ENCODE results near the gene ADARB2.

Gene ADARB2

DNA sequence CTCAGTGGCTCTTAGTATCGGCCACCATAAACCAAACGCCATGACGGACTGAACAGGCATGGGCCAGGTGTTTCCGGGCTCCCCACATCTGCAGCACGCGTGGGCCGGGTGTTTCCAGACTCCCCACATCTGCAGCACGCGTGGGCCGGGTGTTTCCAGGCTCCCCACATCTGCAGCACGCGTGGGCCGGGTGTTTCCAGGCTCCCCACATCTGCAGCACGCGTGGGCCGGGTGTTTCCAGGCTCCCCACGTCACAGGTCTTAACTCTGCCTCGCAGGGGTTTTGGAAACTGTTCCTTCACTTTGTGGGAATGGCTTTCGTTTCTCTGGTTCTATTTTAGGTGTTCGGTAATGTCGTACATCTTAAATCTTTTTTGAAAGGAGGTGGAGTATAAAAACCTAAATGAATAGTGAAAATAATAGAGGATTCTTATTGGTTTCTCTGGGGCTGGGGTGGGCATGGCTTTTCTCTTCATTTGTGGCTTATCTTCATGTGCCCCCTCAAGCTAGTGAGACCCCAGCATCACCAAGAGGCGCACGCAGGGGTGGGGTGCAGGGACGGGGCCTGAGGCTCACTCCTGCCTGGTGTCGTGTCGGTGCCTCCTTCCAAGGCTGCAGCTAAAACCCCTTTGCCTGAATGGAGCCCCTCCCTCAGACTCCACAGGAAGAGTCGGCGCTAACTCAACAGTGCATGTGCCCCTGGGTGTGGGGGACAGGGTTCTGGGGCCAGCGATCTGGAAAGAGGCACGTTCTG lies 554.9 kb downstream of the ADARB2 start:
- DNase-seq (ENCODE audit: extremely low read depth, low read depth): no peak
- TF ChIP-seq, protein P1, sequence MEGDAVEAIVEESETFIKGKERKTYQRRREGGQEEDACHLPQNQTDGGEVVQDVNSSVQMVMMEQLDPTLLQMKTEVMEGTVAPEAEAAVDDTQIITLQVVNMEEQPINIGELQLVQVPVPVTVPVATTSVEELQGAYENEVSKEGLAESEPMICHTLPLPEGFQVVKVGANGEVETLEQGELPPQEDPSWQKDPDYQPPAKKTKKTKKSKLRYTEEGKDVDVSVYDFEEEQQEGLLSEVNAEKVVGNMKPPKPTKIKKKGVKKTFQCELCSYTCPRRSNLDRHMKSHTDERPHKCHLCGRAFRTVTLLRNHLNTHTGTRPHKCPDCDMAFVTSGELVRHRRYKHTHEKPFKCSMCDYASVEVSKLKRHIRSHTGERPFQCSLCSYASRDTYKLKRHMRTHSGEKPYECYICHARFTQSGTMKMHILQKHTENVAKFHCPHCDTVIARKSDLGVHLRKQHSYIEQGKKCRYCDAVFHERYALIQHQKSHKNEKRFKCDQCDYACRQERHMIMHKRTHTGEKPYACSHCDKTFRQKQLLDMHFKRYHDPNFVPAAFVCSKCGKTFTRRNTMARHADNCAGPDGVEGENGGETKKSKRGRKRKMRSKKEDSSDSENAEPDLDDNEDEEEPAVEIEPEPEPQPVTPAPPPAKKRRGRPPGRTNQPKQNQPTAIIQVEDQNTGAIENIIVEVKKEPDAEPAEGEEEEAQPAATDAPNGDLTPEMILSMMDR (IDR thresholded peaks at IDR 0.05; ENCODE audit: low read depth, low read length): no peak

DNA sequence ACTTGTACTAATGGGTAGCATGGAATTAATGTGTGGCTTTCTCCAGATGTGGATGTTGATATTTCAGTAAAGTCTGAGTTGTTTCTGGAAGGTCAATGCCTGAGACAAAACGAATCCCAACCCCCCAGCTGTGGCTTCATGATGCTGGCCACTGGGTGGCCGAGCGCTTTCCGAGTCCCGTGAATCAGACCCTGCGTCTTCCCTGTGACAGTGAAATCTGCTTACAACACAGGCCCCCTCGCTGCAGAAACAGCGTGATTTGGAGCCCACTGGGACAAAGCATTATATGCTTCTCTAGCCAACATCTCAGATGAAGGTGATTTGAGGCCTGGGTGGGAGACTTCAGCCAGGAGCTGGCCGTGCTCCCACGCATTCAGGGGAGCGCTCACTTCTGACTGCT lies 556.5 kb downstream of the ADARB2 start:
- TF ChIP-seq, protein P1 (IDR thresholded peaks at IDR 0.05; ENCODE audit: low read depth, low read length): no peak
- DNase-seq (ENCODE audit: extremely low read depth, low read depth): no peak

DNA sequence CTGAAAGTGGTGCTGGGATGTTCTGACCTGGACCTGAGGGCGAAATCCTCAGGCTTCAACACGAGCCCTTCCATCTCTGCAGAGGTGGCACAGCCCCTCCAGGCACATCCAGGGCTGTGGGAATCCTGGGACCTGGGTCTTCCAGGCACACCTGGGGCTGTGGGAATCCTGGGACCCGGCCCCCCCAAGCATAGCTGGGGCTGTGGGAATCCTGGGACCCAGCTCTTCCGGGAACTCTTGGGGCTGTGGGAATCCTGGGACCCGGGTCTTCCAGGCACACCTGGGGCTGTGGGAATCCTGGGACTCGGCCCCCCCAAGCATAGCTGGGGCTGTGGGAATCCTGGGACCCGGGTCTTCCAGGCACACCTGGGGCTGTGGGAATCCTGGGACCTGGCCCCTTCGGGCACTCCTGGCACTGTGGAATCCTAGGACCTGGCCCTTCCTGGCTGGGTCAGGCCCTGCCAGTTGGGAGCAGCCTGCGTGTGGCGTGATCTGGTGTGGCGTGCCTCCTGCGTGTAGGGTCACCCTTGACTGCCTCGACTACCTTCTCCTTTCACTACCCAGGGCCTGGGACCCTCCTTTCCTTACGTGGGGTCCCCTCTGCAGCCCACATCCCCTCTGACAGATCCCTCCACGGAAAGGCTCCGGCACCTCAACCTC lies 557.1 kb downstream of the ADARB2 start:
- TF ChIP-seq, protein P1 (IDR thresholded peaks at IDR 0.05; ENCODE audit: low read depth, low read length): no peak

DNA sequence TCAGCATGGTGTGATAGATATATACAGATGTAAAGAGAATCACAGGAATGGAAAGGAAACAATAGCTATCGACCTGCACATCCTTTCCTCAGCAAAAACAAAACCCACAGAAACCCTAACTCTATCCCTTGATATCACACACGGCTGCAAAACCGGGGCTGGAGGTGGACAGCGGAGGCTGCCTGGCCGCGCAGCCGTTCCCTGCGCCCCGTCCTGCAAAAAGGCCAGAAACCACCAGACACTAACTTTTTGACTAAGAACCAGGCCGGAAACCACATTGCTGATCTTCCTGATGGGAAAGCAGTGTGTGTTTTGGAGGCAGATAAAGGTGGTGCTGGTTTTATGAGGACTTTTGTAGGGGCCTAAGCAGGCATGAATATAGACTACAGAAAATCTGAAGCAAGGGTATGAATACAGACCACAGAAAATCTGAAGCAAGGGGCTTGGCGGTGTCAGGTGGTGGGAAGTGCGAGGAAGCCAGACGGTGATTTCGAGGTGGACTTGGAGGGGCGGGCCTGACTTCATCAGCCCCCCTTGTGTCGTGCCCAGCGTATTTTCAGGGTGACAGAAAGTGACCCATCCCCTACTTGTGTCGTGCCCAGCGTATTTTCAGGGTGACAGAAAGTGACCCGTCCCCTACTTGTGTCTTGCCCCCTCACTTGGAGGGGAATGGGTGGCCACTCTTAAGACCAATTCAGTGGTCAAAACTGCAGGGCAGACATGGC lies 557.8 kb downstream of the ADARB2 start:
- TF ChIP-seq, protein P1 (IDR thresholded peaks at IDR 0.05; ENCODE audit: low read depth, low read length): no peak
- DNase-seq (ENCODE audit: extremely low read depth, low read depth): no peak

More for the DNA sequence above, 557.1 kb downstream of the ADARB2 start:
- DNase-seq (ENCODE audit: extremely low read depth, low read depth): no peak

DNA sequence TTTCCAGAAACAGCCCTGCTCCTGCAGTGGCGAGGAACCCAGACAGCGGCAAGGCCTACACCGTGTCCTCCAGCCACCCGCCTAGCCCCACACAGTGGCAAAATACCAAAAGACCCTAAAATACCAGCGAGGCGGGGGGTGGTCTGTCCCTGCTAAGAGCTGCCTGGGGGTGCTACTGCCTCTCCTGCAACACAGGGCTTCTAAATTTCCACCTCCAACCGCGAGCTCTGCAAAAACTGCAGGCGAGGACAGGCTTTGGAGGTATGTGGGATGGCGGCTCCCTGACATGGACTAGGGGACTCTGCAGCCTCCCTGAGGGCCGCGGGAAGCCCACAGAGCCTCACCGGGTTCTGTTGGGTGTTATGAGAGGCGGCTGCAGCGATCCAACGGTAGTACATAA lies 558.8 kb downstream of the ADARB2 start:
- DNase-seq (ENCODE audit: extremely low read depth, low read depth): no peak
- TF ChIP-seq, protein P1 (IDR thresholded peaks at IDR 0.05; ENCODE audit: low read depth, low read length): no peak

DNA sequence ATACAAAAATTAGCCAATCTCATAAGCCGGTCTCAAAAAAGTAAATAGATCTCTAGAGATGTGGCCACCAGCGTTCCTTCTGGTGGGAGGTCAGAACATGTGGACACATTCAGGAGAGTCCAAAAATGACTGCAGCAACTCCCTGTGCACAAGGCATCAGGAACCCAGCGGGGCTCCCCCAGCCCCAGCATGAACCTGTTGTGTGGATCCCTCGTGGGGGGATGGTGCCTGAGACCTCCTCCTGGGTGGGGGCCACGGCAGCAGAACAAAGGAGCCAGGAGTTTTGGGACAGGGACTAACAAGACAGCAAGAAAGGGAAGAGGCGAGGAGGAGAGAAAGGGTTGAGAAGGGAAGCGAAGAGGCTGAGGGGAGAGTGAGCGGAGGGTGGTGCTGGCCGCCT lies 559.4 kb downstream of the ADARB2 start:
- TF ChIP-seq, protein P1 (IDR thresholded peaks at IDR 0.05; ENCODE audit: low read depth, low read length): no peak

More for the DNA sequence above, 559.4 kb downstream of the ADARB2 start:
- no peak for DNase-seq (ENCODE audit: extremely low read depth, low read depth)
